Muscle of arm (tissue), 12 donors: ENCODE results near the gene LIAS. TPM values are rescaled to one million over a fixed set of nuclear protein-coding genes. Genes with fewer than 3 reads are reported as not detected.

Experiments
- DNase-seq: peaks from one replicate; pipeline ENCODE4 v3.0.0-alpha.2; 2013
- polyA plus RNA-seq, 12 donors: library from polyadenylated mRNA; unstranded; fragments of 120-200 nt; gene quantifications; one replicate each; pipeline ENCODE4 v1.2.1, GENCODE V29; 2013; ENCODE audit not compliant: insufficient read length in 12 of 12

LIAS gene
- polyA plus RNA-seq, 12 donors = 21.5 to 41.6 (median 29.6) TPM; not detected in 1

DNA sequence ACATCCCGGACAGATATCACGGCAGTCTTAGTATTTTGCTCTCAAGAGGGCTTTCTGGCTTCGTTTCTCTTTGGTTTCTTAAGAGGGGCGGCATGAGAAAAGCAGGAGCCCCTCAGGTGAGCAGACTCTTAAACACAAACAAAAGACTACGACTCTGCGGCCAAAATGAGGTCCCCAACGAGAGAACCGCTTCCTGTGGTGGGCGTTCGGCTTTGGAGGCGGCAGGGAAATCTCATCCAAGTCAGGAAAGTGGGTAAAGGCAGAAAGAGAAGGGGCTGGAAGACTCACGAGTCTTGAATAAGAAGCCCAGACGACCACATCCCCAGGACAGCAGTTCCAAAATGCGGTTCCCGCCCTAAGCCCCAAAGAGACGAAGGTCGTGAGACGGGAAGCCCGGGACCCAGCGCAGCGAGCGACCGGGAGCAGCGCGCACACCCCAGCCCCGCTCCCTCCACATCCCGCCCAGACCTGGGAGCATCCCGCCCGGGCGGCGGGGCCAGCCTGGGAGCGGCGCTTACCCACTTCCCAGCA is 68.0 kb downstream of the LIAS start:
- no peak for DNase-seq

- DNase-seq = peak; percentile 98
Measured at GRCh38 chr4:39527296-39528060, 68.6 kb downstream of the LIAS start, which contains the start of gene UGDH. TSS of gene UGDH (minus strand) at chr4:39527439. CDS start at chr4:39521512, 5,927 bp downstream.

DNA sequence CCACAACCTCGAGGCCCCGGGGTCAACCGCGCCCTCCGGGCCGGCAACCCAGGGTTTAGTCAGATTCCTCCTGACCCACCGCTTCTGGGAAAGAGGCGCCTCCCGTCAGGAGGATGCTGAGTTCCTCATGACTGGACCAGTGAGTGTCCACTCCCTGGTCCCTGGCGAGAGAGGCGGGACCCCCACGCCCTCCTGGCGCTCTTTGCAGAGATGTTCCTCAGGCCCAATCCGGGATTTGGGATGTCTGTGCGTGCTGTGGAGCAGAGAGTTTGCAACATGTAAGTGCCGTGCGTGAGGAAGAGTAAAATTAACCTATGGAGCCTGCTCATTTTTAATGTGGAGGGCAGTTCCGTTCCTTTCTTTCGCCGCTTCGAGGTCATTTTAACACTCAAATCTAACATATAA is 69.2 kb downstream of the LIAS start:
- peak; percentile 87 for DNase-seq

Other genes with a start within 250 kb of the LIAS start
- gene RFC1, start 92.7 kb upstream of the LIAS start, polyA plus RNA-seq = 100 to 1,000 TPM in 1 of 12 donors, 10 to 100 TPM in 10, not detected in 1; 25.0 to 104 (median 38.4) TPM
- gene KLB, start 52.1 kb upstream of the LIAS start, polyA plus RNA-seq = under 1 TPM in 9 of 12 donors, not detected in 3; 0.04 to 0.23 (median 0.06) TPM
- 1,000 to 10,000 TPM in 8 of 12 donors, 100 to 1,000 TPM in 3, not detected in 1; 697 to 3,735 (median 2,102) TPM for gene RPL9, start 134 bp upstream of the LIAS start, polyA plus RNA-seq
- gene UGDH, start 68.4 kb downstream of the LIAS start, polyA plus RNA-seq = 10 to 100 TPM in 11 of 12 donors, not detected in 1; 38.4 to 86.6 (median 54.1) TPM
- 10 to 100 TPM in 11 of 12 donors, not detected in 1; 15.3 to 43.1 (median 19.9) TPM for gene SMIM14, start 179.8 kb downstream of the LIAS start, polyA plus RNA-seq
- 10 to 100 TPM in 11 of 12 donors, not detected in 1; 43.4 to 60.8 (median 53.0) TPM for gene UBE2K, start 239.1 kb downstream of the LIAS start, polyA plus RNA-seq